Stimulated activated naive CD8-positive, alpha-beta T cell treated with anti-CD3 and anti-CD28 coated beads, Interleukin-15, Interleukin-2, amounts not matched to agents 100 U/mL and 50 U/mL, for 24 hours (primary cell): ENCODE measurements around the gene CORO2A.
"Not testable (repeated sequence)": the region's sequence is repeated elsewhere in the genome, so short reads cannot be mapped to it uniquely, and the experiment has no call there.

Experiments
- ATAC-seq: fragments of 150-1000 bp; cut with Tn5 transposase; one replicate; pipeline ENCODE4 v1.10.0; 2021
- DNase-seq: peaks from one replicate; pipeline ENCODE4 v3.0.0; 2021

The CORO2A gene

DNA sequence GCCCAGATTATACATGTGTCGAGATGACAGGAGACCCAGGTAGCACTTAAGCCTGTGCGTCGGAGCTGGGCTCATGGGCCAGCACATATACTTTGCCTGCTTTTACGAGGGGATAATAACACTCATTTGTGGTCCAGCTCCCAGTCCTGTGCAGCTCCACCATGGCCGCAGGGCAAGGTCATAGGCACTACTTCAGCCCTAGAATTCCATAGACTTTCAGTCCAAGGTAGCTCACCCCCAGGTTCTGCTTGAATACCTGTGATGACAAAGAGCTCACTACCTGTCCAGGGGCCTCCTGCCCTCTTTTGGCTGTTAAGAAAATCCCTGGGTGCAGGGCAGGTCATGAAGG lies 1.7 kb downstream of the CORO2A start:
- no peak for ATAC-seq

DNA sequence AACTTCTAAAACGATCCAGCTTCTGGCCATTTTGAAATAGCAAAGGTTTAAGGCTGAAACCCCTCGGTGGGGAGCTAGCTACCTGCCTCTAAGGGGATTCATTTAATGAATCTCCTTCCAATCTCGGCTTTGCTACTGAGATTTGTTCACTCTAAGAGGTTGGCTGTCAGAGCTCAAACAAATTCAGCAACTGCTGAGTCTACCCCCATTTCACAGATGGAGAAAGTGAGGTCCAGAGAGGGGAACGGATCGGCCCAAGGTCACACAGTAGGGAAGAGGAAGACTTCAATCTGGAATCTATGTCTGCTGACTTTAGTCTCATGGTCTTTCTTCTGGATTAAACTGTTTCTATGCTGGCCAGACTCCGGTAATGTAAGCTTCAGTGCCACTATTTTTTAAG lies 3.0 kb downstream of the CORO2A start:
- no peak for DNase-seq

More for the DNA sequence above, 1.7 kb downstream of the CORO2A start:
- DNase-seq, result no peak

DNA sequence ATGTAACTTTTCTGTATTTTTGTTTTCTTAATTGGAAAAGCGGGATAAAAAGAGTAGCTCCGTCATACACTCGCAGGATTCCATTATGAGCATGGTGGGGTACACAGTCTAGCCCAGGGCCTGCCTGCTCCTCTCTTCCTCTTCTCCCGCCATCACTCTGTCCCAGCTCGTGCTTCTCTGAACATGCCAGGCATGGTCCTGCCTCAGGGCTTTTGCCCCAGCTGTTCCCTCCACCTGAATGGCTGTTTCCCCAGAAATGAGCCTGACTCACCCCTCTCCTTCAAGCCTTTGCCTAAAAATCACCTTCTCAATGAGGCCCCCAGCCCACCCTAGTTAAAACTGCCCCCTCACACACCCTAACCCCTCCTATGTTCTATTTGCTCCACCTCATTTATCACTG lies 4.5 kb downstream of the CORO2A start:
- no peak for DNase-seq

More for the DNA sequence above, 3.0 kb downstream of the CORO2A start:
- no peak for ATAC-seq

DNA sequence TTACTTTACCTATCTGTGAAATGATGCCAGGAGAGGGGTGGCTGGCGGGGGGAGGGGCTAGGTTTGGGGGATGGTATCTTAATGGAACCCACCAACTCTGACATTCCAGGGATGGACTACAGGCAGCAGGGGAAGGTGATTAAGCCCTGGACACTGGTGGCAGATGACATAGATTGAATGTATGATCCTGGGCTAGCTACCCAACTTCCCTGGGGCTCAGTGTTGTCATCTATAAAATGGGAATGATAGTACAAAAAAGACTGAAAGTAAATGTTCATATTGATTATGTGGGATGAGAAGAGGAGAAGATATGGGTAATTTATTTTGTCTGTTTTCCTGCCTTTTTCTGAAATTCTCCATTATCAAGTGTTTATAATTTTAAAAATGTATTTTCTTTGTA lies 6.2 kb downstream of the CORO2A start:
- no peak for DNase-seq
- no peak for ATAC-seq

More for the DNA sequence above, 4.5 kb downstream of the CORO2A start:
- ATAC-seq, result no peak

DNA sequence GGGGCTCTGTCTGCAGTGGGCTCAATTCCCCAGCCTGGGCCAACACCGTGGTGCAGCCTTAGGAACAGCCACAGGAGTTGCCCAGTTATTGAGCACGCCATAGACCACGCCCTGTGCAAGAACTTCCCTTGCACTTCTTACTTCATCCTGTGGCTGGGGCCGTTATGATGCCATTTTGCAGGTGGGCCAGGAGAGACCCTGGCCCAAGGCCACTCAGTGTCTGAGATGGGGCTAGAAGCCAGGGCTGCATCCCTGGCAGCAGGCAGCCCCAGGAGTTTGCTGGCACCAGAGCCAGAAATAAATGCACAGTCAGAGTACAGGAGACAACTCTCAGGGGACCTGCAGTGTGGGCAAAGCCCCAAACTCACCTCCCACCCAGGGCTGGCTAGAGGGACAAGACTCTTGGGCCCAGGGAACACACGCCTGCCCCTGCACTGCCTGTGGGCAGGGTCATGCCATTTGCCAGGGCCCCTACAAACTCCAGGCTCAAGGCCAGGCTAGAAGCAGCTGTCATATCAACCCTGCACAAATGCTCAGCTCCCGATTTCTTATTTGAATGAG lies 6.7 kb downstream of the CORO2A start:
- DNase-seq (no peak), ATAC-seq (peak; percentile 20)

DNA sequence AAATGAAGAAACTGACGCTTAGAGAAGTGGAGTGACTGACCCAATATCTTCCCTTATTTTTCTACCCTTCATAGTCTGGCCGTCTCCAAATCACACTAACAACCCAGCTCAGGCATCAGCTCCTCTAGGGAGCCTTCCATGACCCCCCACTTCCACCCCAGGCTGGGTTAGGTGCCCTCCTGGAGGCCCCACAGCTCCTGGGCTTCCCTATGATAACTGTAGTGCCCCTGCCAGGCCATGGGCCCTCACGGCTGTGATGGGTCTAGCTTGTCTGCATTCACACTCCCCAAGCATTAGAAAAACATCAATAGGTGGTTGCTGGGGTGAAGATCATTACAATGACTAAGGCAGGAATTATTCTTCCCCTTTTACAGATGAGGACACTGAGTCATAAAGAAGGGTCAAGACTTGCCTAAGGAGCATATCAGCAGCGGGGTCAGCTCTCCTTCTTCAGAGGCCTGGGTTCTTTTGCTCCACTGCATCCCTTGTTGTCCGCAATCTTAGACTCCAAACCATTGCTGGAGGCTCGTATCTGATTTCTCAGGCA lies 7.3 kb downstream of the CORO2A start:
- ATAC-seq (no peak), DNase-seq (no peak)

DNA sequence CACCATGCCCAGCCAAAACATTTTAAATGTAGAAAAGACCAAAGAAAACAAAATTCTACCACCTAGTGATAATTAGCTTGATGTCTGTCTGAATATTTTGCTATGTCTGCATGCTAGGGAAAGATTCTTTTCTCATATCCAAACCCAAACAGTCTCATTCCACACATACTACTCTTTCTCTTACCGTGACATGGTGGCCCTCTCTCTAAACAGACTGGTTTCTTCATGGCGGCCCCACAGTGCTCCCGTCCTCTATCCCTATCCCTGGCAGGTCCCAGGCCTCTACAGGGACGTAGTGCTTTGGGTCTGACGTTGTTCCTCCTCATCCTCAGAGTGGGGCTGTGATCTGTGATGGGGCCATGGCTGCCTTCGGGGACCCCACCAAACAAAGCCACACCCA lies 8.1 kb downstream of the CORO2A start:
- ATAC-seq, result no peak

DNA sequence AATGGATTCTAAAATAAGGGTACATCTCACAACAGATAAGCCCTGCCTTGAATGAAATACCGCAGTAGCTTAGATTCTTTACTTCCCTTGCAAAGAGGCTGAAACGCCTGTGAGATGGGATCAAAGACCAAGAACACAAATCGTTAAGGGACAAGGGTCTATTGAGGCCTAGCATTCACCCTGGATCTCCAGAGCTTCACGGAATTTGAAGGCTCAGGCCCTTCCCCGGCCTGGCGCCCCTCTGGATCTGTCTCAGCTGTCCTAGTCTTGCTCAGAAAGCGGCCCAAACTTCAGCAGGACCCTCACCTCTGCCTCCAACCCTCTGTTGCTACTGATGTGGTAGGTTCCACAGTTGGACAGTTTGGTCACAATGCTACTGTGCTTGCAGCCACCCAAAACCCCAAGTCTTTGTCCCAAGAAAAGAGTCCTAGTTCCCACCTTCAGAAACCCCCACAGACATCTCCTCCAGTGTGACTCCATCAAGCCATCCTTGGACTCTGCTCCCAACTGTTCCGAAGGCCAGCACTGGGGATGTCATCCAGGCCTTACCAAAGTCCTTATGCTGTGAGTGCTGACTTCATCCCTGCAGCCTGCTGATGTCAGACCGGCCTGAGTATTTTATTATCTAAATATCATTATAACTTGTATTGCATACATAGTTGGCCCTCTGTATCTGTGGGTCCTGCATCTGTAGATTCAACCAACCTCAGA lies 9.4 kb downstream of the CORO2A start:
- no peak for DNase-seq
- ATAC-seq, result no peak

More for the DNA sequence above, 8.1 kb downstream of the CORO2A start:
- DNase-seq, result no peak

DNA sequence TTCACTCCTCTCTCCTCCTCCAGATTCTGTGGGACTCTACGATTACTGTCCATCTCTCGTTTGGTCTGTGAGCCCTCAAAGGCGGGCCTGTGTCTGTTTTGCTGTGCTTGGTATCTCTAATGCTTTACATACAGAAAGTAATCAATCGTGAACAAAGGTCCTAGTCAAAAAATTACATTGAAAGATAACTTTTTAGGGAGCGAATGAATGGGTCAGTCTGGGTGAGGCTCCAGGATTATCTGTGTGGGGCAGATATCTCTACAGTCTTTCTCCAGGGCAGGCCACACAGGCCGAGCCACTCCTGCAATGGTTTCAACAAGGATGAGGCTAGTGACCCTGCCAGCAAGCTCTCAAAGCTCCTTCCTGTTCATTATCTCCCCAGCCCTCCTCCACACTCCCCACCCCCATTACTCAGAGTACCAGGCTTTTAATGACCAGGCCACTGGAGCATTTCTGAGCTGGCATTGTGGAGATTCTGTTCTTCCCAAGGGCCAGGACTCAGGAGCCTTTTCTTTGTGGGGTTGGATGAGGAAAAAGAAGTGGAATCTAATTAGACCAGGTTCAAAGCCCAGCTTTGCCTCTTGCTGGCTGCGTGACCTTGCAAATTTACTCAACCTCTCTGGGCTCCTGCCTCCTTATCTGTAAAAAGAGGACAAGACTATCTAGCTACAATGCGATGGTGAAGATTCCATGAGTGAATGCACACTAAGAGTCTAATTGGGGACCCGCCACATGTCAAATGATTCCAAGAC lies 10.2 kb downstream of the CORO2A start:
- DNase-seq (no peak), ATAC-seq (no peak)

DNA sequence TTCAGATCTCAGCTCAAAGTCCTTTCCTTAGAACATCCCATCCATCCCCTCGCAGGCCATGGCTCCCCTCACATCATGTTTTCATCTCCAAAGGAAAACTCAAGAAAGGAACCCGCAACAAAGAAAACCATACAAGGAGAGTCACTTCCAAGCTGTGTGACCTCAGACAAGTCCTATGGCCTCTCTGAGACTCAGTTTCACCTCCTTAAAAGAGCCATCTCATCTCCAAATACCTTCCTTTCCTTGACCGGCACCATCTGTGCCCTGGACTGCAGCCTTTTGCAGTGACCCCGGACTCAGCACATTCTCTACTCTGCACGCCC lies 10.7 kb downstream of the CORO2A start:
- no peak for ATAC-seq
- no peak for DNase-seq

DNA sequence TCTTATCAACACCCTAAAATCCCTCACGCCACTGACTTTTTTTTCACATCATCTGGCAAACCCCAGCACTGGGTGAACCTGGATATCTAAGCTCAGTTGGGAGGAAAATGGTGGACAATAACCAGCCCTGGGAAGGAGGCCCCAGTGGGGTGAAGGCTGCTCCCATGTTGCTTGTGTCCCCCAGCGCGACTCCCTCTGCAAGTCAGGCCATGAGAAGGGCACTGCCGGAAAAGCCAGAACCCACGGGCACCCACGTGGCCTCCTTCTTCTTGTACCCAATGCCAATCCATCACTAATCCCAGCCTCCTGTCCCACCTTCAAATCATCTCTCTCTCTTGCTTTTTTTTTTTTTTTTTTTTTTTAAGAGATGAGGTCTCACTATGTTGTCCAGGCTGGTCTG lies 11.4 kb downstream of the CORO2A start:
- no peak for ATAC-seq

DNA sequence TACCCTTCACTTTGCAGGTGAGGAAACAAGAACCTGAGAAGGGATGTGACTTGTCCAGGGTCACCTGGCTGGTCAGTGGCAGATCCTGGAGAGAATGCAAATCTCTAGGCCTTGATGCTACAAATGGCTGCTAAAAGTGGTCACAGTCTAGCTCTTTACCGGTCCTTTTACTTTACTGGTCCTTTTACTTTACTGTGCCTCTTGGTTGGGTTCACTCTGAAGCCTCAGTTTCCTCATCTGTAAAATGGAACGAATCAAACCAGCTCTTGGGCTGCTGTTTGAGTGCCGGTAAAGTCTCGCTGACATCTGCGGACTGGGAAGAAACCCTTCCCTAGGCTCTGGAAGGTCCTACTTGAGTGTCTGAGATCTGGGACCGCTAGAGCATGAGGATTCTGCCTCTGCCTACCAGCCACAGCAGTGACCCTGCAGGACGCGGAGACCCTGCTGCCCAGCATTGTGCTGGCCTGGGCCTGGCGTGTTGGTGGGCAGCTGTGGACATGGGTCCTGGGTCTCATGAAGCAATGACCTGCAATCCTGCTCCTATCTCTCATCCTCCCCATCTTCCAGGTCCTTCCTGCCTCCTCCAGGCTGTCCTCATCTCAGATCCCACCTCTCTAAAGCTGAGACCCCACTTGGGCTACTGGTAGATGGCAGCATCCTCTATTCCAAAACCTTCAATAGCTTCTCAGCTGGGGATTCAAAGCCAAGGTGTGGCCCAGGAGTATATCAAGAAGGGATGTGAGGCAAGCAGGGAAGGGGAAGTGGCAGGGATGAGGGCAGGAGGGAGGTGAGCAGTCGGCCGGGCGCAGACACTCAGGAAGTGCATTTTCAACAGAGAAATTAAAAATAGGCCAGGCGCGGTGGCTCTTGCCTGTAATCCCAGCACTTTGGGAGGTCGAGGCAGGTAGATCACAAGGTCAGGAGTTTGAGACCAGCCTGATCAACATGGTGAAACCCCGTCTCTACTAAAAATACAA lies 13.3 kb downstream of the CORO2A start:
- no peak for DNase-seq
- no peak for ATAC-seq

More for the DNA sequence above, 11.4 kb downstream of the CORO2A start:
- DNase-seq, result no peak

DNA sequence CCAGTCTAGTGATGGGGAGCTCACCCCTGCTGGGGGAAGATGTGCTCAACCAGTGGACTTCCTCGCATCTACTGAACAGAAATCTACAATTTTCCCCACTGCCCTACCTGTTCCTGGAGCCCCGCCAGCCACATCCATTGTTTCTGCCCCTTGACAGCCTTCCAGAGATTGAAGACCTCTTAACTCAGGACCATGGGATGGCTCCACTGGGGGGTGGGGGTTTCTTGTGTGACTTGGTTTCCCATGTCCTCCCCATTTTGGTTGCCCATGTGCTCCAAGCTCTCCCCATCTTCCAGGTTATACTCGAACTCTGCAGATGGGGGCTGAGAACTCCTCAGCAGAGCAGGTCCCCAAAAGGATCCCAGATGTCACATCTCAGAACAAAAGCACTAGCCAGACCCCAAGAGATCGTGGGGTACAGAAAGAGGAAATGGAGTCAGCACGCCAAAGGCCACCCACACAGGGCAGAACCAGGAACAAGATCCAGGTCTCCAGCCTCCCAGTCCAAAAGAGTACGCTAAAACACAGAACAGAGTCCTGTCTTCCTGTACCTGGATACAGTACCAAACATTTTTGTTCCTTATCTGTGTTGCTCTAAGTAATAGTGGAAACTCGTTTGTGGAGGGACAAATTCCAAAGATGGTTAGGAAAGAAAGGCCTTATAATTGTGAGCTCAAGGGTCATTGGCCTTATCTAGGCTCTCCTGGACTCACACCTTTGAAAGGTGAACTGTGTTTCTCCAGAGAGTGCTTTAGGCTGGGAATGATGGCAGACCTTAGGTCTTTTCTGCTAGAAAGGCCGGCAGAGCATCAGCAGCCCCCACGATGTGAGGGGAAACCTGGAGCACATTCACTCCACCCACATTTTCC lies 15.8 kb downstream of the CORO2A start:
- ATAC-seq (no peak), DNase-seq (no peak)

DNA sequence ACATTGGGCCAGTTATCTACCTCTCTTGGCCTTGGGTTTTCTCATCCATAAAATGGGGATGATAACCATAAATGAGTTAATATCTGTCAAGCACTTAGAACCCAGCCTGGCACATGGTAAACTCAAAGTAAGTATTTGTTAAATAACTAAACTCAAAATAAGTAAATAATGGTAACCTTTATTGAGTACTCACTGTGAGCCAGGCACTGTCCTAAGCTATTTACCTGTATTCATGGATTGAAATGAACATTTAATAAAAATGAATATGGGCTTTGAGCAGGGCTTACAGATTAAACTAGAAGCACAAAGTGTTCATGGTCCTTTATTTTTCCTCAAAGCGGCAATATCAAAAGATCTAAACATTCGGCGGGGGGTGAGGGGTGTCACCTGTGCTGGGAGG lies 16.7 kb downstream of the CORO2A start:
- ATAC-seq (no peak), DNase-seq (no peak)

DNA sequence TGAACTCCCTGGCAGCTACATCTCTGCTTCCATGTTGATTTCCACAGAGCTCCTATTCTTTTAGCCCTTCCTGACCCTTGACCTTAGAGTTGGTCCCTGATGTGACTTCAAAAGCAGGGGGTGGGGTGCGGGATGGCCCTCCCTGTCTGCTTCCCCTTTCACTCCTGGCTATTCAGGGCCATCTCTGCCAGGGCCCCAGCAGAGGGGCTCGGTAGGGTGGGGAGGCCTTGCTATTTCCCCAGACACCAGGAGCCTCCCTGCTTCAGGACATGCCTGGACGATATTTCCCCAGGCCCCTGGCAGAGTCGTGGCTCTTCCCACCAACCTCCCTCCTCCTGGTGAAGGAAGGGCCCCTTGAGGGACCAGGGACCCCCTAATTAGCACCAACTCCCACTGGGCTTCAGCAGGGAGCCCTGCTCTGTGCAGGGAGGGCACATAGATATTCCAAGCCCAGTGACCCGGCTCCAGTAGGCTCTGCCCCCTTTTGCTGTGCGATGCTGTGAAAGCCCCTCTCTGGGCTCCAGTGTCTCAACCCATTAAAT lies 17.3 kb downstream of the CORO2A start:
- no peak for DNase-seq
- ATAC-seq, result no peak

DNA sequence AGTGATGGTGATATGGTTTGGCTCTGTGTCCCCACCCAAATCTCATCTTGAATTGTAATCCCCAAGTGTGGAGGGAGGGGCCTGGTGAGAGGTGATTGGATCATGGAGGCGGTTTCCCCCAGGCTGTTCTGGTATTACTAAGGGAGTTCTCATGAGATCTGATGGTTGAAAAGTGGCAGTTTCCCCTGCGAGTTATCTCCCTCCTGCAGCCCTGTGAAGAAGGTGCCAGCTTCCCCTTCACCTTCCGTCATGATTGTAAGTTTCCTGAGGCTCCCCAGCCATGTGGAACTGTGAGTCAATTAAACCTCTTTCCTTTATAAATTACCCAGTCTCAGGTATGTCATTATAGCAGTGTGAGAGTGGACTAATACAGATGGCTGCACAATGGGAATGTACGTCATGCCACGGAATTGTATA lies 17.9 kb downstream of the CORO2A start:
- not testable (repeated sequence) for ATAC-seq

DNA sequence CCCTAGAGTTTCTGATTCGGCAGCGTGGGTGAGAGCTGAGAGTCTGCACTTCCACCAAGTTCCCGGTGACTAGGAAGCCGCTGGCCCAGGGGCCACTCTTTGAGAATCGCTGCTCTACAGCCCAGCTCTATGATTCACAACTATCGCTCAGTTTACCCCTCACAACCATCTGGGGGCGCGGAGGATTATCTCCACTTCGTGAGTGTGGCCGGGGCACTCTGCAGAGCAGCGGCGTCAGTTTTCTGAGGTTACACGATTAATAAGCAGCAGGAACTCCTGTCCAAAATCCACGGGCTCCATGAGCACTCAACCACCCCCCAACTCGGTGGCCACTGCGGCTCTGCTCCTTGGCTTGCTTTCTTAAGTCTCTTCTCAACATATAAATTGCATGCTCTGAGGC lies 19.3 kb downstream of the CORO2A start:
- DNase-seq (no peak), ATAC-seq (no peak)

More for the DNA sequence above, 17.9 kb downstream of the CORO2A start:
- not testable (repeated sequence) for DNase-seq

DNA sequence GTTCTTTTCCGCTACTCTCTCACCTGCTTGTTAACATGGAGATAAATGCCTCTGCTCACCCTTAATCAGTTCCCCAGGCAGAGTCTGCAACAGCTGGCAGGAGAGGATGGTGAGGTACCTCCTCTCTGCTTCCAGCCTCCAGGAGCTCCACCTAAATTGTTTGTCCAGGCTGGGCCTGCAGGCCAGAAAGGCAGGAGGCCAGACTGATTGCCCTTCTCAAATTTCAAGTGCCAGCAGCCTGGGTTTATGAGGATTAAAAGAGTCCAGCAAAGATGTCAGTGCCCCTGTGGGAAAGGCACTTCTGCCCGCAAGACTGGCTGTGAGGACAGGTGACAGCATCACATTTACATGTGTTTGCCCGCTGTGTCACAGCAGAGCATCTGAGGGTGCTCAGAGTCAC lies 19.8 kb downstream of the CORO2A start:
- no peak for ATAC-seq

DNA sequence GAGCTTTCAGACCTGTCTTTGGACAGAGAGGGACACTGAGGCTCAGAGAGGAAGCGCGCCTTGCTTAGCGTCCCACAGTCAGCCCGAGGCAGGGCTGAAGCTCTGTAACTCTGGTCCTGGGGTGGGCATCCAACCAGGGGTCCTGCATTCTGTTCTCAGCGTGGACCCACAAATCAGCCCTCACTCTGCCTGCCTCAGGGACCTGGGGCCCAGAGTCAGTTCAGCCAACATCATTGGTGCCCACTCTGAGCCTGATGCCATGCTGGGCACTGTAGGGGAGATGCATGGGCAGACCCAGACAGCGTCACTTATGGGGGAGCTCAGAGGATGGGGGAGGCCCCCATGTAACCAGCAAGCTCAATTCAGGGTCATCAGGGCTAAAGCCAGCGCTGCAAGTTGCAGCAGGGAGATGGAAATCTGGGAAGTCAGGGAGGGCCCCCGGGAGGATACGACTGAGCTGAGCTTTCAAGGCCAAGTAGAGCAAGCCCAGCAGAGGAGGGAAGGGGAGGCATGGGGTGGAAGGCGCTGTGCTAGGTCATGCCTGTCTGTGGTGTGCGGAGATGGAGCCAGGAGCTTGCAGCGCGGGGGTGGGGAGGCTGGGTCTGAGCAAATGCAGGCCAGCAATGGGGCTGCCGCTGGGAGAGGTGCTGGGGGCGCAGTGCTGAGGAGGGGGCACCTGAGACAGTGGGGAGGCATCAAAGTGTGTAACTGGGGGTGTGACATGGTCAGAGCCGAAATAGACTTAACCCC lies 21.1 kb downstream of the CORO2A start:
- no peak for ATAC-seq

More for the DNA sequence above, 19.8 kb downstream of the CORO2A start:
- no peak for DNase-seq

DNA sequence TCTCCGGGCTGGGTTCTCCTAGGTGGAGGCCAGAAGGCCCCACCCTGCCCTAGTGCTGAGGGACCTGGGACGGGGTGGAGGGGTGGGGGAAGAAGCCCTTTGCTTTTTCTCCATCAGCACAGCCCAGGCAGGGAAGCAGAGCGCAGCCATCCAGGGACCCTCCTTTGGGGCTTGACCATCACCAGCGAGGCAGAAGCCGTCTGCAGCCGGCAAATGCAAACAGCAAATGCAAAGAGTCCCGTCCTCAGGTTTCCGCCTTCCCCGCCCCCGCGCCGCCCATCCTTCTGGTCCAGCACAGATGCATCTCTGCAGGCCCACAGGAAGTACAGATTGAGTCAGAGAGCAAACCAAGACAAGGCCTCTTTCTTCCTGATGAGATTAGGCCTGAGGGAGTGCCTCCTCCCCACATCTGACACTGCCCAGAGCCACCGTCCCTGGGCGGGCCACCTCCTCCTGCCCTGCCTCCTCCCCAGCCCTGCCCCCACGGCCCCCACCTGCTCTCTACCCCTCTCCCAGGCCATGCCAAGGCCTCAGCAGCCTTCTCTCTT lies 23.4 kb downstream of the CORO2A start:
- peak; percentile 37 for DNase-seq
- ATAC-seq, result peak; percentile 63

More for the DNA sequence above, 21.1 kb downstream of the CORO2A start:
- no peak for DNase-seq
